Endothelial cell of umbilical vein (primary cell): ENCODE results near the gene VAMP2. TPM values are rescaled to one million over a fixed set of nuclear protein-coding genes. Genes with fewer than 3 reads are reported as not detected.

Source experiments
- BruUV-seq: library from RNA; stranded (reverse); fragments of 400-500 nt; replicated peaks from 2 replicates; lab custom pipeline; 2021; lab: Mats Ljungman, UMichigan
- CTCF ChIA-PET: fragments of 300-600, 350-600 bp; sonication (Branson Sonifier 250); formaldehyde crosslinking; loops from one replicate; lab custom pipeline; 2021; ENCODE audit warnings: antibody characterized with exemption, inconsistent platforms; lab: Charles Lee
- POLR2A ChIA-PET: fragments of 300-600, 350-600 bp; sonication (Branson Sonifier 250); formaldehyde crosslinking; loops from one replicate; lab custom pipeline; 2021; ENCODE audit warnings: antibody characterized with exemption, inconsistent platforms; lab: Charles Lee
- DNase-seq: peaks from one replicate; pipeline ENCODE4 v3.0.0-alpha.2; 2011; ENCODE audit warnings: low read depth, low spot score
- FAIRE-seq: peaks from 2 replicates; lab custom pipeline; 2011; peaks lifted over from hg19 to GRCh38; lab: Jason Lieb, UNC
- H2AFZ ChIP-seq: 2 replicates; pipeline ENCODE4 v1.6.0; 2012; ENCODE audit warnings: low read depth, low read length, control low read depth, inconsistent platforms
- H3K27ac ChIP-seq: 2 replicates; pipeline ENCODE4 v1.5.1; 2011; ENCODE audit warnings: low read depth, mild to moderate bottlenecking, control low read depth, low read length, moderate library complexity; ENCODE audit not compliant: insufficient read depth
- H3K27me3 ChIP-seq, 2 experiments: 2 replicates each; pipeline versions ENCODE4 v1.6.0 to v1.6.1; 2011; ENCODE audit warnings: low read length in 2 of 2, mixed read lengths in 1 of 2; ENCODE audit not compliant: control insufficient read depth in 2 of 2, insufficient read depth in 2 of 2
- H3K36me3 ChIP-seq, 2 experiments: 2 replicates in 1 of 2; 3 replicates in 1 of 2; pipeline ENCODE4 v1.5.1; 2011; ENCODE audit warnings: low read length in 2 of 2, mild to moderate bottlenecking in 1 of 2, moderate library complexity in 1 of 2; ENCODE audit not compliant: control insufficient read depth in 2 of 2, insufficient read depth in 2 of 2; ENCODE audit errors: extremely low read depth in 1 of 2
- H3K4me1 ChIP-seq: 3 replicates; pipeline ENCODE4 v1.5.1; 2011; ENCODE audit warnings: mild to moderate bottlenecking, low read length; ENCODE audit not compliant: control insufficient read depth, insufficient read depth; ENCODE audit errors: extremely low read depth
- H3K4me2 ChIP-seq: 2 replicates; pipeline ENCODE4 v1.6.1; 2011; ENCODE audit warnings: low read length, control low read depth, mixed read lengths; ENCODE audit not compliant: insufficient read depth
- H3K4me3 ChIP-seq, 3 experiments: fragments of 200-600 bp in 1 of 3; sonication (generic), shearing (Covaris generic) in 1 of 3; replicated peaks in 1 of 3; 2 replicates each; pipeline ENCODE4 v1.5.1; 2011 to 2016; ENCODE audit warnings: control low read depth in 3 of 3, low read length in 3 of 3, mild to moderate bottlenecking in 2 of 3, inconsistent platforms in 1 of 3, low read depth in 1 of 3, moderate library complexity in 1 of 3; ENCODE audit not compliant: insufficient read depth in 1 of 3
- H3K79me2 ChIP-seq: 2 replicates; pipeline ENCODE4 v1.6.0; 2012; ENCODE audit warnings: low read length, inconsistent platforms; ENCODE audit not compliant: control insufficient read depth, insufficient read depth
- H3K9ac ChIP-seq: replicated peaks from 2 replicates; pipeline ENCODE3; 2011; ENCODE audit warnings: low read length, control low read depth; ENCODE audit not compliant: insufficient read depth; ENCODE audit errors: extremely low read depth
- H3K9me1 ChIP-seq: replicated peaks from 3 replicates; pipeline ENCODE4 v1.6.0; 2011; ENCODE audit warnings: mild to moderate bottlenecking, low read length; ENCODE audit not compliant: control insufficient read depth, insufficient read depth; ENCODE audit errors: extremely low read depth
- H3K9me3 ChIP-seq: replicated peaks from 2 replicates; pipeline ENCODE4 v1.5.1; 2012; ENCODE audit warnings: low read length, inconsistent platforms; ENCODE audit not compliant: control insufficient read depth, insufficient read depth
- H4K20me1 ChIP-seq: replicated peaks from 2 replicates; pipeline ENCODE3; 2011; ENCODE audit warnings: mild to moderate bottlenecking, low read length; ENCODE audit not compliant: control insufficient read depth, insufficient read depth; ENCODE audit errors: extremely low read depth
- EZH2 ChIP-seq: IDR thresholded peaks from 2 replicates; pipeline ENCODE4 v1.6.1; 2012; ENCODE audit warnings: borderline replicate concordance, low read depth, mild to moderate bottlenecking, moderate library complexity, low read length, inconsistent platforms; ENCODE audit not compliant: severe bottlenecking
- FOS ChIP-seq: IDR thresholded peaks from 2 replicates; pipeline ENCODE4 v1.6.1; 2011; ENCODE audit warnings: mild to moderate bottlenecking, low read length, moderate library complexity, borderline replicate concordance; ENCODE audit not compliant: insufficient read depth
- GATA2 ChIP-seq: IDR thresholded peaks from 2 replicates; pipeline ENCODE4 v1.7.0; 2011; ENCODE audit warnings: low read depth, mild to moderate bottlenecking, moderate library complexity, mixed read lengths, low read length; ENCODE audit not compliant: insufficient read length, insufficient read depth
- JUN ChIP-seq: IDR thresholded peaks from 2 replicates; pipeline ENCODE4 v1.6.1; 2011; ENCODE audit warnings: borderline replicate concordance, low read depth; ENCODE audit not compliant: insufficient read length, insufficient read depth
- MYC ChIP-seq: IDR thresholded peaks from one replicate; pipeline ENCODE4 v1.6.1; 2011; ENCODE audit warnings: mild to moderate bottlenecking, low read depth, low read length
- POLR2A ChIP-seq: IDR thresholded peaks from 2 replicates; pipeline ENCODE4 v1.6.1; 2012; ENCODE audit warnings: low read depth, mild to moderate bottlenecking, control low read depth, low read length
- POLR2AphosphoS5 ChIP-seq: IDR thresholded peaks from 2 replicates; pipeline ENCODE4 v1.6.1; 2012; ENCODE audit warnings: low read depth, mild to moderate bottlenecking, control low read depth, low read length, moderate library complexity; ENCODE audit not compliant: insufficient read depth
- dilution Hi-C: fragments of 300-500 bp; cut with MboI; formaldehyde crosslinking; loops from one replicate; pipeline ENCODE4 v1.15.0; 2019; ENCODE audit warnings: low sequenced_read_pairs; ENCODE audit not compliant: extremely low pct_ligation_motif_present
- intact Hi-C: fragments of 100-400 bp; cut with micrococcal nuclease; formaldehyde crosslinking; loops from one replicate; pipeline ENCODE4 v1.10.0; 2022
- polyA plus RNA-seq, 4 experiments: library from polyadenylated mRNA; depleted of rRNA in 3 of 4; stranded (reverse) in 3 of 4; unstranded in 1 of 4; fragments of >200 nt; gene quantifications; 2 replicates each; pipeline versions ENCODE4 v1.2.1 to v1.2.3, GENCODE V29; 2011 to 2012; ENCODE audit warnings: missing spikeins in 1 of 4
- total RNA-seq: library from RNA; stranded (reverse); gene quantifications from 2 replicates; pipeline ENCODE4 v1.2.3, GENCODE V29; 2021
- TF ChIP-seq, protein P1 (sequence below): IDR thresholded peaks from 2 replicates; pipeline ENCODE4 v1.6.1; 2011; ENCODE audit not compliant: insufficient read depth, insufficient read length
- TF ChIP-seq, protein P2 (sequence below), 2 donors: IDR thresholded peaks; 1 replicate in 1 of 2; 2 replicates in 1 of 2; pipeline ENCODE4 v1.5.1; 2011; ENCODE audit warnings: low read length in 2 of 2, mild to moderate bottlenecking in 2 of 2, moderate library complexity in 2 of 2, control low read depth in 1 of 2, inconsistent platforms in 1 of 2, low read depth in 1 of 2; ENCODE audit not compliant: insufficient read depth in 1 of 2; ENCODE audit errors: extremely low read depth in 1 of 2

Gene VAMP2
- total and polyA plus RNA-seq, 2 donors (not counting 3 experiments of a cell fraction or from before 2014, with no cell fraction given): 35.9 to 38.0 TPM

DNA sequence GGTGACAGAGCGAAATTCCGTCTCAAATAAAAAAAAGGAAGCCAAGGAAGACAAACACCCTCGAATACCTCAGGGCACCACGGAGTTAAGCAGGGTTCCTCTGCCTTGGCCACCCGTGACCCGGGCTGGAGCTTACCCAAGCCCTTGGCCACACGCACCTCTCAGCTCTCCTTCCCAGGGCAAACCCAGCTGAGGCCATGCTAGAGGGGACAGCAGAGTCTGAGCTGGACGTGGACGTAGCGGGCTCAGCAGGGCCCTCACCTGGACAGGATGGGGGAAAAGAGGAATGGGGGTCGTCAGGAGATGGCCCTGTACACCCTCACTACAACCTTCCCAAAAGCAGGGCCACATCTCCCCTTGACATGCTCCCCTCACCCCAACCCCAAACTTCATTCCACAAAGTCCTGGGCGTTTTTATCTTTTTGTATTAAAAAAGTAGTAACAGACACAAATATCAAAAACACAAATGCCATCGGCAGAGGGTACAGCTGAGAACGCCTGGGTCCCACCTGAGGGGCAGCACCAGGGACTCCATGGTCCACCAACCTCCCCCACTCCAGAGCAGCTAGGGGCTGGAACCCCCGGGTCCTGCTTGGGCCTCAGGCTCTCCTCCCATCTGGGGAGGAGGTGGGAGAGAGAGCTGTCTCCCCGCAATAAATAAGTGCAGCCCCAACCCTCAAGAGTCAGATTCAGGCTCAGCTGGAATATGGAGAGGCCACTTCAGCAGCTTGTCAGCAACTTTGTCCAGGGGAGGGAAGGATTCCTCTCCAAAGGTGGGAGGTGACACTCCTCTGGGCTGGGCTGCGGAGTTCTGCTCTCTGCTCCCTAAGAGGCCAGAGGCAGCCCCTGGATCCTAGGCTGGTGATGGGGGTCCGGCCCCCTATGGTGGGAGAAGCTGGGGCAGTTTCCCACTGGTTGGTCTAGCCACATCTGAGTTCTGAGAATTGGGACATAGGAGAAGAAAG is 22.4 kb downstream of the VAMP2 start:
- no TSS peak for BruUV-seq
- Histone ChIP-seq H3K79me2 (no peaks in the 10 kb centered on the region), H3K27ac (no peak overlapping the region), H3K9ac (no peak overlapping the region), H3K4me3 (no peak overlapping the region), H3K27me3 (no peaks in the 10 kb centered on the region), H4K20me1 (no peaks in the 10 kb centered on the region), H3K9me3 (no peaks in the 10 kb centered on the region), H3K9me1 (no peaks in the 10 kb centered on the region), H3K36me3 (peaks cover 0 to 36% of the 10 kb centered on the region in 2 experiments), H3K4me1 (peaks cover 14% of the 10 kb centered on the region), H3K4me2 (no peak overlapping the region), H2AFZ (no peak overlapping the region)
- ChIA-PET POLR2A (interaction anchor here (0.8 kb wide), 1 partner anchor 33 kb away, joined by 3 read pairs; no protein-coding TSS in a partner anchor), CTCF (interaction anchor here (1.4 to 5.6 kb wide), 3 partner anchors 11 to 80 kb away, joined by 6 to 72 read pairs (median 28); partner anchors contain the start of gene PER1)
- TF ChIP-seq GATA2 (no peak), POLR2AphosphoS5 (no peak), JUN (no peak), EZH2 (no peak), POLR2A (no peak), MYC (no peak), FOS (no peak)
- TF ChIP-seq, protein P1, sequence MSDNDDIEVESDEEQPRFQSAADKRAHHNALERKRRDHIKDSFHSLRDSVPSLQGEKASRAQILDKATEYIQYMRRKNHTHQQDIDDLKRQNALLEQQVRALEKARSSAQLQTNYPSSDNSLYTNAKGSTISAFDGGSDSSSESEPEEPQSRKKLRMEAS: no peak
- TF ChIP-seq, protein P2, sequence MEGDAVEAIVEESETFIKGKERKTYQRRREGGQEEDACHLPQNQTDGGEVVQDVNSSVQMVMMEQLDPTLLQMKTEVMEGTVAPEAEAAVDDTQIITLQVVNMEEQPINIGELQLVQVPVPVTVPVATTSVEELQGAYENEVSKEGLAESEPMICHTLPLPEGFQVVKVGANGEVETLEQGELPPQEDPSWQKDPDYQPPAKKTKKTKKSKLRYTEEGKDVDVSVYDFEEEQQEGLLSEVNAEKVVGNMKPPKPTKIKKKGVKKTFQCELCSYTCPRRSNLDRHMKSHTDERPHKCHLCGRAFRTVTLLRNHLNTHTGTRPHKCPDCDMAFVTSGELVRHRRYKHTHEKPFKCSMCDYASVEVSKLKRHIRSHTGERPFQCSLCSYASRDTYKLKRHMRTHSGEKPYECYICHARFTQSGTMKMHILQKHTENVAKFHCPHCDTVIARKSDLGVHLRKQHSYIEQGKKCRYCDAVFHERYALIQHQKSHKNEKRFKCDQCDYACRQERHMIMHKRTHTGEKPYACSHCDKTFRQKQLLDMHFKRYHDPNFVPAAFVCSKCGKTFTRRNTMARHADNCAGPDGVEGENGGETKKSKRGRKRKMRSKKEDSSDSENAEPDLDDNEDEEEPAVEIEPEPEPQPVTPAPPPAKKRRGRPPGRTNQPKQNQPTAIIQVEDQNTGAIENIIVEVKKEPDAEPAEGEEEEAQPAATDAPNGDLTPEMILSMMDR (IDR thresholded peaks at IDR 0.05; ENCODE audit: extremely low read depth in 1 of 2, insufficient read depth in 1 of 2, low read depth in 1 of 2, low read length in 2 of 2): no peak
- DNase-seq (no peak), FAIRE-seq (no peak)
- dilution Hi-C loops (no loop called here), intact Hi-C loops (no loop called here)
